Gastroesophageal sphincter (tissue), 3 donors: ENCODE data around the gene MYCN.

Experiments
- POLR2A ChIP-seq, 2 donors: fragments of 450-650 bp; IDR thresholded peaks; one replicate each; pipeline ENCODE4 v1.6.1; 2017; ENCODE audit warnings: antibody characterized with exemption in 2 of 2, mild to moderate bottlenecking in 2 of 2, moderate library complexity in 1 of 2
- TF ChIP-seq, protein P1 (sequence below), 4 experiments: fragments of 200-600 bp in 2 of 4; fragments of 450-650 bp in 2 of 4; sonication (generic) in 1 of 4; IDR thresholded peaks; one replicate each; pipeline ENCODE4 v1.5.1; 2017 to 2019; ENCODE audit warnings: antibody characterized with exemption in 4 of 4, mild to moderate bottlenecking in 2 of 4, moderate library complexity in 2 of 4

DNA sequence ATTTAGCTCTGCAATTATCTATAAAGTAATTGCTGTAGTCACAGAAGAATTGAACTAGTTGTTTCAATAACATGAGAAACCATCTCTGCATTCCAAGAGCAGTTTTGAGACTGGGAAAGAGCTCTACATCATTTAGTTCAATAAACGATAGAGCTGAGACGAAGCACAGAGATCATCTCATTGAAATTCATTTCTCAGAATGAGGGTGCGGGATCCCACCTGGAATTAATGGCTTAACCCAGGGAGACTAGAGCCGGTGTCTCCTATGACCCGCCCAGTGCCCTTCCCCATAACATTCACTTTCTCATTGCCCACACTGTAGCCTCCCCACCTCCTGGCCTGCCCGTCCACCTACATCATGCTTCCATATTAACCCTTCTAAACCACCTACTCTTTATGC lies 8.8 kb downstream of the MYCN start:
- TF ChIP-seq, protein P1, sequence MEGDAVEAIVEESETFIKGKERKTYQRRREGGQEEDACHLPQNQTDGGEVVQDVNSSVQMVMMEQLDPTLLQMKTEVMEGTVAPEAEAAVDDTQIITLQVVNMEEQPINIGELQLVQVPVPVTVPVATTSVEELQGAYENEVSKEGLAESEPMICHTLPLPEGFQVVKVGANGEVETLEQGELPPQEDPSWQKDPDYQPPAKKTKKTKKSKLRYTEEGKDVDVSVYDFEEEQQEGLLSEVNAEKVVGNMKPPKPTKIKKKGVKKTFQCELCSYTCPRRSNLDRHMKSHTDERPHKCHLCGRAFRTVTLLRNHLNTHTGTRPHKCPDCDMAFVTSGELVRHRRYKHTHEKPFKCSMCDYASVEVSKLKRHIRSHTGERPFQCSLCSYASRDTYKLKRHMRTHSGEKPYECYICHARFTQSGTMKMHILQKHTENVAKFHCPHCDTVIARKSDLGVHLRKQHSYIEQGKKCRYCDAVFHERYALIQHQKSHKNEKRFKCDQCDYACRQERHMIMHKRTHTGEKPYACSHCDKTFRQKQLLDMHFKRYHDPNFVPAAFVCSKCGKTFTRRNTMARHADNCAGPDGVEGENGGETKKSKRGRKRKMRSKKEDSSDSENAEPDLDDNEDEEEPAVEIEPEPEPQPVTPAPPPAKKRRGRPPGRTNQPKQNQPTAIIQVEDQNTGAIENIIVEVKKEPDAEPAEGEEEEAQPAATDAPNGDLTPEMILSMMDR (IDR thresholded peaks at IDR 0.05): no peak
- no peak for TF ChIP-seq POLR2A (IDR thresholded peaks at IDR 0.05)
